Mesodermal cell (in vitro differentiated cells): ENCODE results near the gene SLC5A11.

Experiments used
- H3K27ac ChIP-seq: 2 replicates; pipeline ENCODE4 v1.7.0; 2013; ENCODE audit warnings: mild to moderate bottlenecking, low read depth, low read length, moderate library complexity; ENCODE audit not compliant: severe bottlenecking
- H3K36me3 ChIP-seq: 2 replicates; pipeline ENCODE4 v1.7.1; 2013; ENCODE audit warnings: mild to moderate bottlenecking, low read length, moderate library complexity; ENCODE audit not compliant: control insufficient read depth, insufficient read depth
- H3K4me1 ChIP-seq: one replicate; pipeline ENCODE4 v1.7.1; 2013; ENCODE audit warnings: mild to moderate bottlenecking, low read length; ENCODE audit not compliant: insufficient read depth, control insufficient read depth, poor library complexity, severe bottlenecking
- H3K4me3 ChIP-seq: 2 replicates; pipeline ENCODE4 v1.7.0; 2013; ENCODE audit warnings: low read length, control low read depth, mild to moderate bottlenecking; ENCODE audit not compliant: insufficient read depth, poor library complexity, severe bottlenecking; ENCODE audit errors: extremely low read depth
- H3K9me3 ChIP-seq: 2 replicates; pipeline ENCODE4 v1.7.1; 2013; ENCODE audit warnings: mild to moderate bottlenecking, low read length, moderate library complexity; ENCODE audit not compliant: control insufficient read depth
- WGBS, 2 experiments: methylation state at CpG; one replicate each; pipeline ENCODE4 v1.1.5; 2013; ENCODE audit warnings: missing lambda C conversion rate in 2 of 2; ENCODE audit not compliant: insufficient coverage in 2 of 2; 5-methylcytosine and 5-hydroxymethylcytosine counted together

Gene SLC5A11

DNA sequence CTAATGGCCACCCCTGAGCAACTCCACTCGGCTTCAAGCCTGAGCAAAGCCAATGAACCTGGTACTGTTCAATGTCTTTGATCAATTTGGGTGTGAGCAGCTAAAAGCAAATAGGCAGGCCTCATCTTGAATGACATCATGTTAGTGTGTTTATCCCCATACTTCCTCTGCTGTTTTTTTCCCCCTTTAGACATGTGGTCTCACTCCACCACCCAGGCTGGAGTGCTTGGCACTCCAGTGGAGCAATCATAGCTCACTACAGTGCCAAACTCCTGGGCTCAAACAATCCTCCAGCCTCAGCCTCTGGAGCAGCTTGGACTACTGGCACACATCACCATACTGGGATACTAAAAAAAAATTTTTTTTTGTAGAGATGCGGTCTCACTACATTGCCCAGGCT, 94.0 kb downstream of the SLC5A11 start:
- Histone ChIP-seq H3K36me3 (peaks cover 86% of the 10 kb centered on the region), H3K9me3 (no peaks in the 10 kb centered on the region), H3K27ac (no peak overlapping the region), H3K4me1 (no peaks in the 10 kb centered on the region), H3K4me3 (no peak overlapping the region)
- WGBS, 2 experiments = 96 to 100% methylated on average over 2 of the region's 2 CpGs

GRCh38 chr16:24943471-24943870, 97.7 kb downstream of the SLC5A11 start:
- H3K4me3 ChIP-seq = no peak overlapping the region
- WGBS, 2 experiments = 96% methylated on average over 5 of the region's 7 CpGs
- no peaks in the 10 kb centered on the region for H3K4me1 ChIP-seq
- H3K27ac ChIP-seq = no peak overlapping the region
- peaks cover 89% of the 10 kb centered on the region for H3K36me3 ChIP-seq
- no peaks in the 10 kb centered on the region for H3K9me3 ChIP-seq

GRCh38 chr16:24944206-24944605, 98.4 kb downstream of the SLC5A11 start:
- Histone ChIP-seq H3K27ac (no peak overlapping the region), H3K36me3 (peaks cover 84% of the 10 kb centered on the region), H3K9me3 (no peaks in the 10 kb centered on the region), H3K4me3 (no peak overlapping the region), H3K4me1 (no peaks in the 10 kb centered on the region)
- WGBS, 2 experiments = 85 to 100% methylated on average over 1 to 2 of the region's 3 CpGs

DNA sequence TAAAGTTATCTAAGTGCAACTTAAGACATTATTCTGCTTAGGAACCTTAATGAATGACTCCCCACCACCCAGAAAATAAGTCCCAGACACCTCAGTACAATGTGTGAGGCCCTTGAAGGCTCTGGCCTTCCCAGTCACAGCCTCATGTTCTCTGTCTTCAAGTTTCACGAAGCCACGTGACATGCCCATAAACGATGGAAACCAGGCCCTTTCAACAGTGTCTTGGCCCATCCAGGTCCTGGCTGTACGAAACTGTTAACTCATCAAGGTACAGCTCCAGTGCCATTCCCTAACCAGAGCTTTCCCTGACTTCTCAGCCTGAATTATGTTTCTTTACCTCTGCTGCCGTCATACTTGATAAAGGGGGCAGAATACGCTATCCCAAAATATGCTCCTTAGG, 100.4 kb downstream of the SLC5A11 start:
- Histone ChIP-seq H3K27ac (no peak overlapping the region), H3K9me3 (no peaks in the 10 kb centered on the region), H3K4me1 (no peaks in the 10 kb centered on the region), H3K36me3 (peaks cover 76% of the 10 kb centered on the region), H3K4me3 (no peak overlapping the region)
- 93 to 97% methylated on average over 5 of the region's 6 CpGs for WGBS, 2 experiments

- 97 to 100% methylated on average over 2 to 5 of the region's 5 CpGs for WGBS, 2 experiments
- Histone ChIP-seq H3K4me3 (no peak overlapping the region), H3K36me3 (peaks cover 74% of the 10 kb centered on the region), H3K27ac (no peak overlapping the region), H3K4me1 (no peaks in the 10 kb centered on the region), H3K9me3 (no peaks in the 10 kb centered on the region)
Measured at GRCh38 chr16:24950275-24950674, 104.5 kb downstream of the SLC5A11 start.

DNA sequence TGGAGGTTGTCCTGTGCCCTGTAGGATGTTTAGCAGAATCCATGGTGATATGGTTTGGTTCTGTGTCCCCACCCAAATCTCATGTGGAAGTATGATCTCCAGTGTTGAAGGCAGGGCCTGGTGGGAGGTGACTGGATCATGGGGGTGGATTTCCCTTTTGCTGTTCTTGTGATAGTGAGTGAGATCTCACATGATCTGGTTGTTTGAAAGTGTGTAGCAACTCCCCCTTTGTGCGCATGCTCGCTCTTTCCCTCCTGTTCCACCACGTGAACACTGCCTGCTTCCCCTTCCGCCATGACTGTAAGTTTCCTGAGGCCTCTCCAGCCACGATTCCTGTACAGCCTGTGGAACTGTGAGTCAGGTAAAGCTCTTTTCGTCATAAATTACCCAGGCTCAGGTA, 107.5 kb downstream of the SLC5A11 start:
- Histone ChIP-seq H3K4me3 (no peak overlapping the region), H3K36me3 (peaks cover 75% of the 10 kb centered on the region)

GRCh38 chr16:24953721-24954120, 108.0 kb downstream of the SLC5A11 start:
- H3K36me3 ChIP-seq = peaks cover 75% of the 10 kb centered on the region
- H3K4me1 ChIP-seq = peaks cover 4% of the 10 kb centered on the region
- no peak overlapping the region for H3K4me3 ChIP-seq
- WGBS, 2 experiments = 97 to 100% methylated on average over 4 of the region's 5 CpGs
- no peaks in the 10 kb centered on the region for H3K9me3 ChIP-seq
- no peak overlapping the region for H3K27ac ChIP-seq

More for the DNA sequence above, 107.5 kb downstream of the SLC5A11 start:
- Histone ChIP-seq H3K4me1 (peaks cover 3% of the 10 kb centered on the region), H3K27ac (no peak overlapping the region), H3K9me3 (no peaks in the 10 kb centered on the region)
- 90 to 95% methylated on average over 6 of the region's 6 CpGs for WGBS, 2 experiments

DNA sequence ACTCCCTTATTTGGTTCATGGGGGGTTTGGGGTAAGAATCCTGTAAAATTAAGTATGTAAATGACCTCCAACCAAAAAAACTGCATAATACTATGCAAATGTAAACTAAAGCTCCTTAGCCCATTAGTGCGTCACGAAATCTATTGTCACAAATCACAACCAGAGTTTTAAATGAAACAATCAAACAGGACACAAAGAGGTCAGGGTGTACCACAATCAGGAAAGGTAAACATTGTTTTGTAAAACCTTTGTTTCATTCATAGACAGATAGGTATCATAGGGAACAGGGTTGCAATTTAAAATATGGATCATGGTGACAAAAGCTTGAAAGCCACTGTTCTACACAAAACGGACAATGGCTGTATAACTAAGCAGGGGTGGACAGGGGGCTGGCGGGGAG, 108.4 kb downstream of the SLC5A11 start:
- Histone ChIP-seq H3K9me3 (no peaks in the 10 kb centered on the region), H3K36me3 (peaks cover 79% of the 10 kb centered on the region), H3K4me3 (no peak overlapping the region), H3K27ac (no peak overlapping the region), H3K4me1 (peaks cover 4% of the 10 kb centered on the region)
- WGBS, 2 experiments = 83 to 91% methylated on average over 1 to 2 of the region's 4 CpGs

DNA sequence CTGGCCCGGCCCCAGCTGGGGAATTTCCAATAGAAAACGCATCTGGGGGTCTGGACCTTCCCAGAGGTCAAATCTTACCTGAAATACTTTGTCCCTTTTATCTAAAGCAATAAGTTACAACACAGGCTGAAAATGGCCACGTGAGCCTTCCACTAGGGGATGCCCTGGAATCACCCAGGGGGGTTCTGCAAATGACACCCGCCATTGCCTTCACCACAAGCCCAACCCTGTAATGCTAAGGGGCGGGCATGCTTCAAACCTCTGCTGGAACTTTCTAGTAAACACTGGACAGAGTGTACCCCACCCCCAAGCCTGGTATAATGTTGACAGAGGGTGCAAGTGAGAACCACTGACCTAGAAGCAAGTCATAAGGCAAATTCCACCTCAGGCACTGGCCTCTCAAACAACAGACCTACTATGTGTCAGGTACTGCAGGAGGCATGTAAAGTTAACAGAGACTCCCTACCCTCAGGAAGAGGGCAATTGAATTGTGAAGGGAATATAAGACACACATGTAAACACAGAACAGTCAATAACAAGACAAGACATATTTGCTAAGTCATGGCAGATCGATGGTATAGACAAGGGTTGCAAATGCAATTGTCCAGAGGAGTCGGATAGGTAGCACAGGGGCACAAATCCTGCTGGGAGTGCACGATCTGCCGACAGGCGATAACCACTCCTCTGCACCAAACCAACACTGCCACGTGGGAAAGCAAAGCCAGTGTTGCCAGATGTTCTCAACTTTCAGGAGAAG, 110.4 kb downstream of the SLC5A11 start:
- 96 to 97% methylated on average over 9 to 10 of the region's 11 CpGs for WGBS, 2 experiments
- Histone ChIP-seq H3K4me3 (no peak overlapping the region), H3K27ac (no peak overlapping the region), H3K9me3 (no peaks in the 10 kb centered on the region), H3K4me1 (peaks cover 4% of the 10 kb centered on the region), H3K36me3 (peaks cover 87% of the 10 kb centered on the region)

DNA sequence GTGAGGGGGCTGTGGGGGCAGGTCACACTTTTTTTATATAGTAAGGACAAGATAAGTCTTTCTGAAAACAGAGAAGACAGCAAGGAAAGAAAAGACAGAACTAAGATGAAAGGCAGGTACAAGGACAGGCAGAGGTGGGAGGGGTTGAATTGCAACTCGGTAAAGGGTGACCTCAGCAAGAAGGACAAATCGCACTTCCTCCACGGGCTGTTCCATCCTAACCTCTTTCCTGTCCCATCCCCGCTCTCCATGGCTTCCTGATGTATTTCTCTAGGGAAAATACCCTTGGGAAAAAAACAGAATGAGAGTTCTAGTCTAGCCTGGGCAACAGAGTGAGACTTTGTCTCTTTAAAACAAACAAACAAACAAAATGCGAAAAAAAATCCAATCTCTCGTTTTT, 112.1 kb downstream of the SLC5A11 start:
- WGBS, 2 experiments = 76 to 88% methylated on average over 3 to 4 of the region's 6 CpGs
- Histone ChIP-seq H3K27ac (no peak overlapping the region), H3K9me3 (no peaks in the 10 kb centered on the region), H3K36me3 (peaks cover 95% of the 10 kb centered on the region), H3K4me1 (peaks cover 4% of the 10 kb centered on the region), H3K4me3 (no peak overlapping the region)
